WTC11 (cell line): Measurements from ENCODE around the gene CMPK2.

Experiments
- AFF4 ChIP-seq: sonication (generic); formaldehyde crosslinking; IDR thresholded peaks from 2 replicates; pipeline ENCODE4 v1.8.1; 2023; ENCODE audit warnings: mild to moderate bottlenecking, missing genetic modification reagents, borderline replicate concordance
- CTCF ChIP-seq: fragments of 200-600 bp; IDR thresholded peaks from 2 replicates; pipeline ENCODE4 v1.8.0; 2022; ENCODE audit warnings: antibody characterized with exemption
- ETV6 ChIP-seq: sonication (generic); formaldehyde crosslinking; IDR thresholded peaks from 2 replicates; pipeline ENCODE4 v1.8.1; 2022; ENCODE audit warnings: mild to moderate bottlenecking, missing genetic modification reagents
- FOXJ3 ChIP-seq: sonication (generic); formaldehyde crosslinking; IDR thresholded peaks from 2 replicates; pipeline ENCODE4 v1.9.0; 2021; ENCODE audit warnings: missing genetic modification reagents, mild to moderate bottlenecking, borderline replicate concordance
- JUN ChIP-seq: sonication (generic); formaldehyde crosslinking; IDR thresholded peaks from 2 replicates; pipeline ENCODE4 v1.8.0; 2023; ENCODE audit warnings: mild to moderate bottlenecking, missing genetic modification reagents
- MAX ChIP-seq: sonication (generic); formaldehyde crosslinking; IDR thresholded peaks from 2 replicates; pipeline ENCODE4 v1.8.0; 2022; ENCODE audit warnings: mild to moderate bottlenecking, missing genetic modification reagents
- OVOL2 ChIP-seq: fragments of 250-450 bp; sonication (Bioruptor Pico); IDR thresholded peaks from 2 replicates; pipeline ENCODE4 v1.9.0; 2021; ENCODE audit warnings: mild to moderate bottlenecking, borderline replicate concordance
- ZNF396 ChIP-seq: fragments of 250-450 bp; sonication (Bioruptor Pico); IDR thresholded peaks from 2 replicates; pipeline ENCODE4 v1.8.0; 2021; ENCODE audit warnings: mild to moderate bottlenecking, moderate library complexity, borderline replicate concordance

- TF ChIP-seq JUN (CRISPR knock-in tag) (no peak), MAX (CRISPR knock-in tag) (no peak), CTCF (no peak), OVOL2 (CRISPR knock-in tag) (no peak), ETV6 (CRISPR knock-in tag) (no peak), FOXJ3 (CRISPR knock-in tag) (no peak), ZNF396 (CRISPR knock-in tag) (no peak), AFF4 (no peak)
These were observed 40.0 kb upstream of the CMPK2 start for GRCh38 chr2:6905668-6906067.
